Brain pericyte (primary cell): ENCODE results near the gene GP1BA.

Experiments
- DNase-seq: peaks from one replicate; pipeline ENCODE4 v3.0.0-alpha.2; 2012; ENCODE audit warnings: low read depth, low spot score

The GP1BA gene

DNA sequence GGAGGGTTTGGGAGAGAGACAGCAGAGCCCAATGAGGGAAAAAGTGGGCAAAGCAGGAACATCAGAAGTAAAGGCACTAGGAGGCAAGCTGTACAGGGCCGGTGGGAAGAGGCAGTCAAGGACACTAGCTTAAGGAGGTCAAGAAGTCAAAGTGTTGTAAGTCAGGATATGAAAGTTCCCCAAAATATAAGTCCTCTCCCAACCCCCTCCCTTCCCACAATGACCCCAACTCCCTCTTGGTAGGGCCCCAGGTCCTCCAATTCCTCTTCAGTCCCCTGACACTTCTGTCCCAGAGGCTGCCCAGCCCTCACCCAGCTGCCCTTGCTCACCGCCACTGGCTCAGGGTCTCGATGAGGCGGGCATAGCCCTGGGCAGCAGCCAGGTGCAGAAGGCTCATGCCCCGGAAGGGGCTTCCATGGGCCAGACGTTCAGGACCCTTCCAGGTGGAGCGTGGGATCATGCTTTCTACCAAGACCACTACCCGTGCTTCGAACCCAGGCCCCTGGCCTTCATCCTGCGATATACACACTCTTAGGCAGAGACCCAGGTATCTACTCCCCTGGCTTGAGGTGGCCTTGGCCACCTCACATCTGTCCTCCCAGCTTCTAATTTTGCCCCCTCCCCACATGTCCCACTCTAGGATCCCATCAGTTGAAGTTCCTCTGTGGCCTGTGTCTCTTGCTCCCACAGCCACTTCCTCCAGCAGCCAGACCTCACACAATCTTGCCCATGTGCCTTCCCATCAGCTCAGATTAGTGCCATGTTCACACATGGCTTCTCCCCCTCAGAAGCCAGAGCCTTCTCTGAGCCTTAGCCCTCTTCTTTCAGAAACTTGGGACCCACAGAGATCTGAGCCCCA, 41.4 kb downstream of the GP1BA start:
- DNase-seq, result no peak

DNA sequence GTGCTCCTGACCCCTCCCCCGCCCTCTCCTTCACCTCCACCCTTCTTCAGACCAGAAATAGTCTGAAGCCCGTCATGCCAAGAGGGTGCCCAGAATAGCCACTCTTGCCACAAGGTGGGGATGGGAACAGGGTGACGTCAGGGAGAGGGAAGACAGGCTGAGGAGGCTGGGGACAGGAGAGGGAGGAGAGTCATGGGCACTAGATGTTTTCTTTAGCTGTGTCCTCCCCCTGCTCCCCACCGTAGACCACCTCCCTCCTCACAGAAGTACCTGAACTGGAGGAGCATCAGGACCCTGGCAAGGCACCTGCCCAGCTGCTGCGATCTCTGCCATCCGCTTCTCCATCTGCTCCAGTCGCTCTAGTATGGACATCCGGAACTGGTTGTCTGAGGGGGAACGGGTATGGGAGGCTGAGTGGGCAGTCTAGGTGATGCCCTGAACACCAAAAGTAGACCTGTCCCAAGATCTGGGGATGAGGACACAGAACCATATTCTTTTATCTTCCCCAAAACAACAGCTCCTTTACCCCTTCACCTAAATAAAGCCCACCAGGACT, 42.1 kb downstream of the GP1BA start:
- no peak for DNase-seq

DNA sequence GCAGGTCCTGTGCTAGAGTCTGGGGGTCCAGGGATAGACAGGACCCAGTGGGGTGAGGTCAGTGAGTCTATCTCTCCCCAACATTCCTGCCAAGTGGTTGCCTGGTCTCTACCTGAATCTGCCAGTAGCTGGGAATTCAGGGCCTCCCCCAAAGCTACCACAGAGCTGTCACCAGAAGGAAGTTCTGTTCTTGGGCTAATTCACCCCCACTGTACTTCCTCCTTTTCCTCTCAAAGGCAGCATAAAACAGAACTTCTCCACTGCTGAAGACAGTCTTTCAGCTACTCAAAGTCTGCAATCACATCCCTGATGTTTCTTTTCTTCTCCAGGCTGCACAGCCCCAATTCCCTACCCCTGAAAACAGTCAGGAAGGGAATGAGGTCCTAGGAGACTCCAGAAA, 46.6 kb downstream of the GP1BA start:
- no peak for DNase-seq

DNA sequence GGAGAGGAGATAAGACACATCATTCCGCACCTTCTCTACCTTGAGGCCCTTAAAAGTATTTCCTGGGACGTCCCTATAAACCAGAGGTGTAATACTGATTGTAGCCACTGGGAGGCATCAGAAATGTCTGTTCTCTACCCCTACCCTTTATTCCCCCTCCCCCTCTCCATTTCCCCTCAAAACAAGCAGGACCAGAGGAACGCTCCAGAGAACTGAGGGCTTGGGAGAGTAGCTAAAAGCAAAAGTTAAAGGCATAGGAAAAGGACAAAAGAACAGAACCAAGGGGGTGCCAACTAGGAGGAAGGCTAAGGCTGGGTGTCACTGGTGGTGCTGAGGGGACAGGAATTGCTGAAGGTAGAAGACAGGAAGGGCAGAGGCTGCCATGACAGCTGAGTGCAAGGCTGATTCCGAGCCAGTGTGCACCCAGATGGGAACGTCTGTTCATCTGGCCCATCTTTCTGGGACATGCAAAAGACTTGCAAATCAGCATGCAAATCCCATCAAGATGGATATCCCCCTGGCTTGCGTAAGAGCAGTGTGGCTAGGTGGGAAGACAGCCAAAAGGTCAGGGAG, 48.7 kb downstream of the GP1BA start:
- DNase-seq, result no peak

DNA sequence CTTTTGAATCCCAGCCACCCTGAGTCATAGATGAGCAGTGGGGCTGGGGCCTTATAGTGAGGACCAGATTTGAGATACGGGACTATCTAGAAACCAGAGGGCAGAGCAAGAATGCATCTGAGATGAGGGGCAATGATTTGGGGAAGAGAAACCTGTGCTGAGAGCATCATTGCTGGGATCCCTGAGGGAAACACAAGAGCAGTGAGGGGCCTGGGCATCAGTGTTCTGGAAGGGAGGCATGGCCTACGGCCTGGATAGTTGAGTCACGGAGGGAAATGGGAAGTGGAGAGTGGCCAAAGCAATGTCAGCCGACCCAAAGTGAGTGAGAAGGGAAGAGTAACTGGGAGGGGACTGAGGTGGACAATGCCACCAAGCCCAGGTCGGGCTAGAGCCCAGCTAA, 50.2 kb downstream of the GP1BA start:
- no peak for DNase-seq
